Upper lobe of right lung (tissue), 1 donor: ENCODE data around the gene CTBP2. TPM values are rescaled to one million over a fixed set of nuclear protein-coding genes. Genes with fewer than 3 reads are reported as not detected.

Experiments used
- ATAC-seq: fragments of 200-7000 bp; cut with Tn5 transposase; one replicate; pipeline ENCODE4 v1.9.1; 2020; ENCODE audit warnings: mild to moderate bottlenecking, moderate library complexity
- DNase-seq: peaks from one replicate; pipeline ENCODE4 v3.0.0-alpha.2; 2020
- H3K27ac ChIP-seq: fragments of 200-600 bp; one replicate; pipeline ENCODE4 v1.8.0; 2022
- H3K27me3 ChIP-seq: fragments of 200-600 bp; one replicate; pipeline ENCODE4 v1.8.0; 2022; ENCODE audit warnings: mild to moderate bottlenecking
- H3K36me3 ChIP-seq: fragments of 200-600 bp; one replicate; pipeline ENCODE4 v1.8.0; 2022
- H3K4me1 ChIP-seq: fragments of 200-600 bp; one replicate; pipeline ENCODE4 v1.8.0; 2022
- H3K4me3 ChIP-seq: fragments of 200-600 bp; one replicate; pipeline ENCODE4 v1.8.0; 2022; ENCODE audit warnings: mild to moderate bottlenecking
- H3K9me3 ChIP-seq: fragments of 200-600 bp; one replicate; pipeline ENCODE4 v1.8.0; 2022
- intact Hi-C: fragments of 100-400 bp; cut with DNase I; formaldehyde crosslinking; loops from one replicate; pipeline ENCODE4 v1.11.0; 2022
- total RNA-seq: library from RNA; stranded (reverse); fragmentation: NEBNext Ultra II Directional; extraction: Animal tissue kit (Norgen Biotek cat#: 25700); gene quantifications from one replicate; pipeline ENCODE4 v1.2.1, GENCODE V29; 2021
- TF ChIP-seq, protein P1 (sequence below): fragments of 200-600 bp; IDR thresholded peaks from one replicate; pipeline ENCODE4 v1.8.0; 2022; ENCODE audit warnings: antibody characterized with exemption
- donor health status: DM: no; HTN: yes; CAD: no; lungs with severe emphysema.

Gene CTBP2
- total RNA-seq, 1 donor from 2014 or later, result 66.7 TPM

DNA sequence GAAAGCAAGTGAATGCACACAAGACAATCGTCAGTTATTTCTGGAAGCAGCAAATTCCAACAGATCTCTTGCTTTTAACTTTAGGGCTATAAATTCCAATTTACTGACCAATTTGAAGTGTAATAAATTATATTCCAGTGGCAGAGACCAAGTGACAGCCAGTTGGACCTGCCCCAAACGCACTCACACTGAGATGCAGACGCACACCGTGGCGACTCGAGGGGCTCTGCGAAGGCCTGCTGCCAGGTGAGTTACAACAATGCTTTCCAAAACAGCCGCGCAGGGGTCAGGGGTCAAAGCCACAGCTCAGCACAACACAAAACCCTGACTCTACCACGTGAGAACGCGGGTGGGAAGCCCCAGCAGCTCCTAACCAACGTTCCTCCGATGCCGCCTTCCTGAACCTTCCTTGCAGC, 121.0 kb downstream of the CTBP2 start:
- Histone ChIP-seq H3K36me3 (no peaks in the 10 kb centered on the region), H3K4me1 (peaks cover 42% of the 10 kb centered on the region), H3K4me3 (no peak overlapping the region), H3K27ac (peak overlapping the region; percentile 11), H3K27me3 (no peaks in the 10 kb centered on the region), H3K9me3 (no peaks in the 10 kb centered on the region)
- no peak for ATAC-seq
- intact Hi-C loops, result no loop called here
- TF ChIP-seq, protein P1, sequence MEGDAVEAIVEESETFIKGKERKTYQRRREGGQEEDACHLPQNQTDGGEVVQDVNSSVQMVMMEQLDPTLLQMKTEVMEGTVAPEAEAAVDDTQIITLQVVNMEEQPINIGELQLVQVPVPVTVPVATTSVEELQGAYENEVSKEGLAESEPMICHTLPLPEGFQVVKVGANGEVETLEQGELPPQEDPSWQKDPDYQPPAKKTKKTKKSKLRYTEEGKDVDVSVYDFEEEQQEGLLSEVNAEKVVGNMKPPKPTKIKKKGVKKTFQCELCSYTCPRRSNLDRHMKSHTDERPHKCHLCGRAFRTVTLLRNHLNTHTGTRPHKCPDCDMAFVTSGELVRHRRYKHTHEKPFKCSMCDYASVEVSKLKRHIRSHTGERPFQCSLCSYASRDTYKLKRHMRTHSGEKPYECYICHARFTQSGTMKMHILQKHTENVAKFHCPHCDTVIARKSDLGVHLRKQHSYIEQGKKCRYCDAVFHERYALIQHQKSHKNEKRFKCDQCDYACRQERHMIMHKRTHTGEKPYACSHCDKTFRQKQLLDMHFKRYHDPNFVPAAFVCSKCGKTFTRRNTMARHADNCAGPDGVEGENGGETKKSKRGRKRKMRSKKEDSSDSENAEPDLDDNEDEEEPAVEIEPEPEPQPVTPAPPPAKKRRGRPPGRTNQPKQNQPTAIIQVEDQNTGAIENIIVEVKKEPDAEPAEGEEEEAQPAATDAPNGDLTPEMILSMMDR, result no peak
- DNase-seq, result no peak

DNA sequence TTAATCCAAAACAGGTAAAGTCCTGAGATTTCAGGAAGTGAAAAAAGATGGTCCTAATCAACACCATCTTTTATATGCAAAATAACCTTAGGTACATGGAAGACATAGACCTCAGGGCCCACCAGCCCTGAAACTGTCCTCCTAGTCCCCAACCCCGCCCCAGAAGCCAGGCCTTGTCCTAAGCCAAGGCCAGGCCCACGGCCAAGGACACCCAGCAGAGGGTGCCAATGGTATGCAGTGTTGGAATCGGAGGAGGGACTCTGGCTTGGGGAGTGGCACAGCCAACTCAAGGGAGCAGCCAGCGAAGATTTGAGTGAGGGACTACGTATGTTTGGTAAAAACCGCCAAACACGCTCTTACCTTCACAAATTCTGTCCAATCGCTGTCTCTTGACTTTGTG, 121.7 kb downstream of the CTBP2 start:
- Histone ChIP-seq H3K4me3 (no peak overlapping the region), H3K36me3 (no peaks in the 10 kb centered on the region), H3K9me3 (no peaks in the 10 kb centered on the region), H3K27me3 (no peaks in the 10 kb centered on the region), H3K27ac (peak overlapping the region; percentile 11), H3K4me1 (peaks cover 38% of the 10 kb centered on the region)
- DNase-seq (peak; percentile 84), ATAC-seq (peak; percentile 92)
- TF ChIP-seq, protein P1, result peak; percentile 37
- intact Hi-C loops, result no loop called here

DNA sequence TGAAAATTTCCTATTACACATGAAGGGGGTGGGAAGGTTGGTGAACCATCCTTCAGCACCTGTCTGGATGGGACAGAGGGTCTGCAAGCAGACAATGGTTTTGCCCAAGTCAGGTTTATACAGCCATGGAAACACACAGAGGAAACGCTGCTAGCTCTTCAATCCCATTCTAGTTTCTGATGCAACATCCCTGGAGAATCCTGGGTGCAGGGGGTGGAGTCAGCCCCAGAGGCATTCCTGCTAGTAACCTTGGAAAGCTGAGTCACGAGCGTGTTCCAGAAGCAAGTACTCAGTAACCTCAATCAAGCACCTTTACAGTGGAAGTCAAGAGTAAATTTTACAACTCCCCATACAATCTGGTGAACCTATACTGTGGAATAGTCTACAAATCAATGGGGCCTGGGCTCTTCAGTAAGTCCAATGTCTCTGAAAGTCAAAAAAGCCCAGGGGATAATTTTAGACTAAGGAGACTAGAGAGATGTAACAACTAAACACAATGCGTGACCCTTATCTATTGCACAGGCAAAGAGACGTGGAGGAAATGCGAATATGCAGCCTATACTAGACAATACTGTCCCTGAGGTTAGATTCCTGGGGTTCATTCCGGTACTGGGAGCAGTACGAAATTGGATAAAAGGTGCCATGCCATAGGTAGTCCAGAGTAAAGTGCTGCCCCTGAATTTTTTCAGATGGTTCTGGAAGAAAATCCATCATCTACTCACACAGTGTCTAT, 123.1 kb downstream of the CTBP2 start:
- intact Hi-C loops, result no loop called here
- Histone ChIP-seq H3K9me3 (no peaks in the 10 kb centered on the region), H3K27ac (no peak overlapping the region), H3K27me3 (no peaks in the 10 kb centered on the region), H3K4me1 (peaks cover 36% of the 10 kb centered on the region), H3K4me3 (no peak overlapping the region), H3K36me3 (no peaks in the 10 kb centered on the region)
- ATAC-seq (peak; percentile 77), DNase-seq (no peak)
- TF ChIP-seq, protein P1, result no peak

DNA sequence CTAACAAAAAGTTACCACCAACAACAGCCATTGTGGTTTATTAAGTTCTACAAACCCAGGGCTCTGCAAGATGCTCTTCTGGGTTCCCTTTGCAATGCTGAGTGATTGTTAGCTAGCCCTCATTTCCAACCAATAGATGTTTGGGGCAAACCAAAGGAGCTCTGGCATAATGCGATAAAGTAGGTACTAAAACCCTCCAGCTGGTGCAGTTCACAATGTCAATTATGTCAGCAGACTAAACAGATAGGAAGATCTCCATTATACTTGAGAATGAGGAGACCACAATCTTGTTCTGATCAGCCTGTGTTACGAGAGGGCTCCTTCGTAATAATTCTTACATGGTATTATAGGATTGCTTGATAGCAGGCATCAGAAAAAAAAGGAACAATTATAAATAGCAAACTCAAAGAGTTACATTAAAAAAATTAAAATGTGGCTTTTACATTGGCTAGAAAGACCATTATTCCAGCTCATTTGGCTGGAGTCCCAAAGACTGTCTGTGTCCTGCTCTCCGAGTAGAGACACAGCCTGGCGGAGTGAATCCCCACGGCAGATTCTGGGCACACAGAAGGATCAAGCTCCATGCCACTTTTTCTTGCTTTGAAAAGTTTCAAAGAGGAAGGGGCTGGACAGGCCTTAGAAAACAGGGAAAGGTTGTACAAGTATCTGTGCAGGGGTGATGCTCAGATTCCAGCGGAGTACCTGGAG, 124.6 kb downstream of the CTBP2 start:
- H3K4me1 ChIP-seq, result peaks cover 31% of the 10 kb centered on the region
- intact Hi-C loops, result no loop called here
- no peaks in the 10 kb centered on the region for H3K36me3 ChIP-seq
- TF ChIP-seq, protein P1, result no peak
- H3K27me3 ChIP-seq, result no peaks in the 10 kb centered on the region
- no peaks in the 10 kb centered on the region for H3K9me3 ChIP-seq
- H3K27ac ChIP-seq, result no peak overlapping the region
- no peak for DNase-seq
- no peak overlapping the region for H3K4me3 ChIP-seq
- ATAC-seq, result no peak

DNA sequence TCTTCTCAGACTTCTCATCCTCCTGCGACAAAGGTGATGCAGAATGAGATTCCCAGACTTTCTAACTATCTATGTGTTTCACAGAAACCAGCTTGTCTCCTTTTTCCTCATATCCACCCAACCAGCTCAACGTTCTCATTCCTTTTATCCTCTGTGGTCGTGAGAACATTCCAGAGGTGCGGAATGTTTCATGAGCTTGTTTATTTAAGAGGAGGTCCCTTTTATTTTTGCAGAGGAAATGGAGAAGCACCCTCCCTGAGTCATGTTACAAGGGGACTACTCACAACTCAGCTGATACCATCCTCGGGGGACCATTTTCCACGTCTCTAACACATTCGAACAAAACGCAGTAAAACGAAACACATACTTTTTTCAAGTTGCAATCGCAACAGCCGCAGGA, 125.2 kb downstream of the CTBP2 start:
- no peak for DNase-seq
- no peak for ATAC-seq
- Histone ChIP-seq H3K4me1 (peaks cover 35% of the 10 kb centered on the region), H3K4me3 (no peak overlapping the region), H3K9me3 (no peaks in the 10 kb centered on the region), H3K27me3 (no peaks in the 10 kb centered on the region), H3K36me3 (no peaks in the 10 kb centered on the region), H3K27ac (no peak overlapping the region)
- TF ChIP-seq, protein P1, result no peak
- intact Hi-C loops, result no loop called here
